Type B pancreatic cell (in vitro differentiated cells): Measurements from ENCODE around the gene PARD3B. TPM values are rescaled to one million over a fixed set of nuclear protein-coding genes. Genes with fewer than 3 reads are reported as not detected.

Experiments used
- DNase-seq: peaks from one replicate; pipeline ENCODE4 v3.0.0; 2021; ENCODE audit warnings: mixed read lengths; ENCODE audit not compliant: unreplicated experiment; ENCODE audit errors: extremely low spot score
- H3K27ac Mint-ChIP-seq: 2 replicates; pipeline ENCODE4 v1.8.0; 2021; ENCODE audit warnings: mild to moderate bottlenecking, mixed read lengths
- H3K27me3 Mint-ChIP-seq: 2 replicates; pipeline ENCODE4 v1.8.0; 2021; ENCODE audit warnings: mixed read lengths
- H3K36me3 Mint-ChIP-seq: 2 replicates; pipeline ENCODE4 v1.8.0; 2021; ENCODE audit warnings: mixed read lengths
- H3K4me1 Mint-ChIP-seq: one replicate; pipeline ENCODE4 v1.8.0; 2021; ENCODE audit warnings: mixed read lengths; ENCODE audit not compliant: unreplicated experiment
- H3K4me3 Mint-ChIP-seq: 2 replicates; pipeline ENCODE4 v1.8.0; 2021; ENCODE audit warnings: mild to moderate bottlenecking, mixed read lengths
- H3K9me3 Mint-ChIP-seq: 2 replicates; pipeline ENCODE4 v1.8.0; 2021; ENCODE audit warnings: mixed read lengths
- CTCF ChIP-seq: fragments of 200-600 bp; sonication (generic); conservative IDR thresholded peaks from 2 replicates; pipeline ENCODE4 v1.5.0; 2021; ENCODE audit warnings: antibody characterized with exemption, mild to moderate bottlenecking
- total RNA-seq: library from RNA; stranded (reverse); gene quantifications from 2 replicates; pipeline ENCODE4 v1.2.1, GENCODE V29; 2021; ENCODE audit warnings: low replicate concordance

PARD3B gene
- total RNA-seq, 1 donor from 2014 or later: 15.9 TPM

GRCh38 chr2:205169012-205169411 is 623.7 kb downstream of the PARD3B start:
- TF ChIP-seq CTCF: no peak
- Mint-ChIP-seq H3K4me1 (peaks cover 22% of the 10 kb centered on the region), H3K27ac (no peak overlapping the region), H3K36me3 (peaks cover 4% of the 10 kb centered on the region), H3K27me3 (no peaks in the 10 kb centered on the region), H3K4me3 (no peak overlapping the region), H3K9me3 (no peaks in the 10 kb centered on the region)
- no peak for DNase-seq

GRCh38 chr2:205169464-205169863 is 624.2 kb downstream of the PARD3B start:
- Mint-ChIP-seq H3K27me3 (no peaks in the 10 kb centered on the region), H3K4me1 (peaks cover 22% of the 10 kb centered on the region), H3K4me3 (no peak overlapping the region), H3K27ac (no peak overlapping the region), H3K9me3 (no peaks in the 10 kb centered on the region), H3K36me3 (peaks cover 4% of the 10 kb centered on the region)
- no peak for DNase-seq
- no peak for TF ChIP-seq CTCF

GRCh38 chr2:205170399-205170798 is 625.1 kb downstream of the PARD3B start:
- TF ChIP-seq CTCF: no peak
- DNase-seq: no peak
- Mint-ChIP-seq H3K27me3 (no peaks in the 10 kb centered on the region), H3K27ac (no peak overlapping the region), H3K4me3 (no peak overlapping the region), H3K4me1 (peaks cover 22% of the 10 kb centered on the region), H3K9me3 (no peaks in the 10 kb centered on the region), H3K36me3 (peaks cover 4% of the 10 kb centered on the region)

- Mint-ChIP-seq H3K27me3 (no peaks in the 10 kb centered on the region), H3K27ac (no peak overlapping the region), H3K36me3 (peaks cover 4% of the 10 kb centered on the region), H3K4me1 (peaks cover 22% of the 10 kb centered on the region), H3K4me3 (no peak overlapping the region), H3K9me3 (no peaks in the 10 kb centered on the region)
- no peak for DNase-seq
- no peak for TF ChIP-seq CTCF
Measured at GRCh38 chr2:205171261-205171940, 626.1 kb downstream of the PARD3B start.

GRCh38 chr2:205175831-205176230 is 630.6 kb downstream of the PARD3B start:
- H3K27me3 Mint-ChIP-seq: no peaks in the 10 kb centered on the region
- no peaks in the 10 kb centered on the region for H3K9me3 Mint-ChIP-seq
- TF ChIP-seq CTCF: no peak
- no peak overlapping the region for H3K27ac Mint-ChIP-seq
- peaks cover 13% of the 10 kb centered on the region for H3K4me1 Mint-ChIP-seq
- no peak for DNase-seq
- H3K4me3 Mint-ChIP-seq: no peak overlapping the region
- no peaks in the 10 kb centered on the region for H3K36me3 Mint-ChIP-seq

- no peaks in the 10 kb centered on the region for H3K27me3 Mint-ChIP-seq
- DNase-seq: no peak
- peaks cover 8% of the 10 kb centered on the region for H3K4me1 Mint-ChIP-seq
Measured at GRCh38 chr2:205176546-205176945, 631.3 kb downstream of the PARD3B start.

More at GRCh38 chr2:205176546-205176945, 631.3 kb downstream of the PARD3B start:
- no peaks in the 10 kb centered on the region for H3K36me3 Mint-ChIP-seq
- TF ChIP-seq CTCF: no peak
- no peak overlapping the region for H3K4me3 Mint-ChIP-seq
- H3K27ac Mint-ChIP-seq: no peak overlapping the region
- H3K9me3 Mint-ChIP-seq: no peaks in the 10 kb centered on the region
